Activated naive CD8-positive, alpha-beta T cell treated with anti-CD3 and anti-CD28 coated beads, Interleukin-2, amount 10 ng/mL, durations not matched to agents 7 days and 5 days (primary cell): ENCODE results near the gene OARD1. TPM values are rescaled to one million over a fixed set of nuclear protein-coding genes. Genes with fewer than 3 reads are reported as not detected.
"Not testable (repeated sequence)": the region's sequence is repeated elsewhere in the genome, so short reads cannot be mapped to it uniquely, and the experiment has no call there.

ENCODE experiments used
- ATAC-seq: fragments of 150-1000 bp; cut with Tn5 transposase; one replicate; pipeline ENCODE4 v1.10.0; 2021; ENCODE audit warnings: low read depth, moderate library complexity
- POLR2A ChIA-PET: fragments of 350-600 bp; sonication (Branson Sonifier 250); formaldehyde crosslinking; loops from one replicate; lab custom pipeline; 2021; ENCODE audit warnings: antibody characterized with exemption; lab: Charles Lee
- DNase-seq: peaks from one replicate; pipeline ENCODE4 v3.0.0; 2021
- H3K27ac Mint-ChIP-seq: one replicate; pipeline ENCODE4 v1.8.0; 2022; ENCODE audit warnings: mild to moderate bottlenecking, mixed read lengths
- H3K27me3 Mint-ChIP-seq: one replicate; pipeline ENCODE4 v1.8.0; 2022; ENCODE audit warnings: mild to moderate bottlenecking, moderate library complexity, mixed read lengths
- H3K36me3 Mint-ChIP-seq: one replicate; pipeline ENCODE4 v1.8.0; 2021; ENCODE audit warnings: mild to moderate bottlenecking, mixed read lengths
- H3K4me1 Mint-ChIP-seq: one replicate; pipeline ENCODE4 v1.8.0; 2021; ENCODE audit warnings: mixed read lengths
- H3K4me3 Mint-ChIP-seq: one replicate; pipeline ENCODE4 v1.8.0; 2022; ENCODE audit warnings: mild to moderate bottlenecking, moderate library complexity, mixed read lengths
- H3K9me3 Mint-ChIP-seq: one replicate; pipeline ENCODE4 v1.8.0; 2021; ENCODE audit warnings: mixed read lengths
- total RNA-seq, 2 experiments: library from RNA; stranded (reverse); gene quantifications; one replicate each; pipeline ENCODE4 v1.2.3, GENCODE V29; 2021

OARD1 gene
- total RNA-seq, 2 experiments from 2014 or later, result 38.9 to 40.8 TPM

GRCh38 chr6:41023114-41023513, 49.0 kb downstream of the OARD1 start:
- Mint-ChIP-seq H3K36me3 (no peaks in the 10 kb centered on the region), H3K9me3 (no peaks in the 10 kb centered on the region), H3K27me3 (no peaks in the 10 kb centered on the region), H3K4me3 (no peak overlapping the region), H3K4me1 (peaks cover 11% of the 10 kb centered on the region), H3K27ac (no peak overlapping the region)
- DNase-seq (no peak), ATAC-seq (no peak)
- POLR2A ChIA-PET, result no interaction called here

- no peak overlapping the region for H3K27ac Mint-ChIP-seq
Observed at GRCh38 chr6:41022294-41022693, 49.9 kb downstream of the OARD1 start.

GRCh38 chr6:41021832-41022231, 50.3 kb downstream of the OARD1 start:
- POLR2A ChIA-PET, result no interaction called here
- H3K36me3 Mint-ChIP-seq, result no peaks in the 10 kb centered on the region
- no peaks in the 10 kb centered on the region for H3K27me3 Mint-ChIP-seq
- H3K4me1 Mint-ChIP-seq, result peaks cover 1% of the 10 kb centered on the region
- no peak overlapping the region for H3K27ac Mint-ChIP-seq
- DNase-seq, result no peak
- no peak for ATAC-seq
- no peaks in the 10 kb centered on the region for H3K9me3 Mint-ChIP-seq
- no peak overlapping the region for H3K4me3 Mint-ChIP-seq

More at GRCh38 chr6:41022294-41022693, 49.9 kb downstream of the OARD1 start:
- Mint-ChIP-seq H3K9me3 (no peaks in the 10 kb centered on the region), H3K27me3 (no peaks in the 10 kb centered on the region), H3K36me3 (no peaks in the 10 kb centered on the region), H3K4me3 (no peak overlapping the region), H3K4me1 (peaks cover 5% of the 10 kb centered on the region)
- POLR2A ChIA-PET, result no interaction called here
- ATAC-seq (no peak), DNase-seq (no peak)

GRCh38 chr6:41017663-41018062, 54.5 kb downstream of the OARD1 start:
- peaks cover 1% of the 10 kb centered on the region for H3K9me3 Mint-ChIP-seq
- DNase-seq (no peak), ATAC-seq (no peak)
- H3K36me3 Mint-ChIP-seq, result no peaks in the 10 kb centered on the region
- H3K4me3 Mint-ChIP-seq, result no peak overlapping the region
- POLR2A ChIA-PET, result no interaction called here
- H3K4me1 Mint-ChIP-seq, result peaks cover 2% of the 10 kb centered on the region
- peaks cover 2% of the 10 kb centered on the region for H3K27me3 Mint-ChIP-seq
- no peak overlapping the region for H3K27ac Mint-ChIP-seq

- not testable (repeated sequence) for H3K9me3 Mint-ChIP-seq, H3K4me1 Mint-ChIP-seq, DNase-seq, H3K27ac Mint-ChIP-seq, H3K36me3 Mint-ChIP-seq, ATAC-seq, H3K4me3 Mint-ChIP-seq, H3K27me3 Mint-ChIP-seq
- POLR2A ChIA-PET, result interaction anchor here (1.3 kb wide), 1 partner anchor 12 kb away, joined by 4 read pairs; no protein-coding TSS in a partner anchor
Observed at GRCh38 chr6:41015860-41016259, 56.3 kb downstream of the OARD1 start.

- no peak for DNase-seq
- Mint-ChIP-seq H3K9me3 (peaks cover 1% of the 10 kb centered on the region), H3K36me3 (no peaks in the 10 kb centered on the region), H3K27ac (no peak overlapping the region), H3K4me3 (no peak overlapping the region), H3K4me1 (peaks cover 2% of the 10 kb centered on the region), H3K27me3 (peaks cover 2% of the 10 kb centered on the region)
- ATAC-seq, result no peak
- POLR2A ChIA-PET, result interaction anchor here (1.3 kb wide), 1 partner anchor 13 kb away, joined by 4 read pairs; no protein-coding TSS in a partner anchor
Observed at GRCh38 chr6:41014780-41015179, 57.4 kb downstream of the OARD1 start.

Other genes starting within 250 kb of the OARD1 start
- 1 to 10 TPM; 3.0 to 4.2 TPM for gene UNC5CL, start 33.1 kb downstream of the OARD1 start, total RNA-seq
- gene TSPO2, start 29.9 kb downstream of the OARD1 start, total RNA-seq, result not detected
- gene APOBEC2, start 19.2 kb downstream of the OARD1 start, total RNA-seq, result not detected
- gene NFYA, start 618 bp upstream of the OARD1 start, total RNA-seq, result 10 to 100 TPM; 44.4 to 47.7 TPM
- not detected for gene TREML1, start 82.0 kb upstream of the OARD1 start, total RNA-seq
- 1 to 10 TPM; 1.9 to 2.8 TPM for gene TREM2, start 90.8 kb upstream of the OARD1 start, total RNA-seq
- gene TREML2, start 128.8 kb upstream of the OARD1 start, total RNA-seq, result 10 to 100 TPM; 13.5 to 14.9 TPM
- gene TREML4, start 156.0 kb upstream of the OARD1 start, total RNA-seq, result not detected
- not detected for gene TREM1, start 214.3 kb upstream of the OARD1 start, total RNA-seq